Measurements from ENCODE around the gene ANXA4. TPM values are rescaled to one million over a fixed set of nuclear protein-coding genes. Genes with fewer than 3 reads are reported as not detected.

Gene ANXA4
- total and polyA plus RNA-seq, 2 experiments from 2014 or later, result 6.7 to 11.5 TPM

DNA sequence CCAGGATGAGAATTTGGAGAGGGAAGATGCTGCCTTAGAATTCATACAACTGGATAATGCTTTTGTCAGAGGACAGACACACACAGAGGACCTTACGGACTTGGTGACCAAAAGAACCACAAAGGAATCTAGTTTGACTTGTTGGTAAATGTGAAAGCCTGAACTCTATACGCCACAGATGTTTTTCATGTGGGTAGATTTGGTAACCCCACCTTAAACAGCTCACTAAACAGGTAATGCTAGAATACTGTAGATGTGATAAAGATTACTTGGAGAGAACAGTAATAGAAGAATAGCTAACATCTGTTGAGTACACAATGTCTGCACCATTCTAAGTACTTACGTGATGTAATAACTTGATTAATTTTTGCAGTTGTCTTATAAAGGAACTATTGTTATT lies 24.1 kb downstream of the ANXA4 start:
- Histone ChIP-seq H3K27ac (ENCODE audit: low read depth) (no peak overlapping the region), H3K4me3 (no peak overlapping the region), H3K4me2 (no peak overlapping the region), H3K4me1 (ENCODE audit: insufficient read depth) (peaks cover 9% of the 10 kb centered on the region; the same call in 1 of the 2 replicates), H4K20me1 (replicated peaks; ENCODE audit: insufficient read depth) (no peaks in the 10 kb centered on the region), H3K9me2 (ENCODE audit: insufficient read depth) (no peaks in the 10 kb centered on the region), H3K36me3 (ENCODE audit: insufficient read depth) (no peaks in the 10 kb centered on the region), H2AFZ (no peak overlapping the region), H3F3A (replicated peaks; ENCODE audit: low read depth) (no peaks in the 10 kb centered on the region), H3K27me3 (ENCODE audit: insufficient read depth) (no peaks in the 10 kb centered on the region), H3K79me2 (replicated peaks; ENCODE audit: insufficient read depth) (no peaks in the 10 kb centered on the region)
- H3K4me3 Mint-ChIP-seq, result no peak overlapping the region
- H3K27me3 Mint-ChIP-seq (ENCODE audit: insufficient read depth, low read depth, poor library complexity), result no peaks in the 10 kb centered on the region
- no peak for TF ChIP-seq CREB1 (CRISPR knock-in tag; IDR thresholded peaks at IDR 0.05; ENCODE audit: low read depth)
- TF ChIP-seq NANOG (IDR thresholded peaks at IDR 0.05; ENCODE audit: borderline replicate concordance), result no peak
- no peak for TF ChIP-seq STAT1 (IDR thresholded peaks at IDR 0.05; ENCODE audit: unreplicated experiment)
- no peak for TF ChIP-seq EZH2 (IDR thresholded peaks at IDR 0.05; ENCODE audit: low read depth, unreplicated experiment)
- TF ChIP-seq, protein P1, sequence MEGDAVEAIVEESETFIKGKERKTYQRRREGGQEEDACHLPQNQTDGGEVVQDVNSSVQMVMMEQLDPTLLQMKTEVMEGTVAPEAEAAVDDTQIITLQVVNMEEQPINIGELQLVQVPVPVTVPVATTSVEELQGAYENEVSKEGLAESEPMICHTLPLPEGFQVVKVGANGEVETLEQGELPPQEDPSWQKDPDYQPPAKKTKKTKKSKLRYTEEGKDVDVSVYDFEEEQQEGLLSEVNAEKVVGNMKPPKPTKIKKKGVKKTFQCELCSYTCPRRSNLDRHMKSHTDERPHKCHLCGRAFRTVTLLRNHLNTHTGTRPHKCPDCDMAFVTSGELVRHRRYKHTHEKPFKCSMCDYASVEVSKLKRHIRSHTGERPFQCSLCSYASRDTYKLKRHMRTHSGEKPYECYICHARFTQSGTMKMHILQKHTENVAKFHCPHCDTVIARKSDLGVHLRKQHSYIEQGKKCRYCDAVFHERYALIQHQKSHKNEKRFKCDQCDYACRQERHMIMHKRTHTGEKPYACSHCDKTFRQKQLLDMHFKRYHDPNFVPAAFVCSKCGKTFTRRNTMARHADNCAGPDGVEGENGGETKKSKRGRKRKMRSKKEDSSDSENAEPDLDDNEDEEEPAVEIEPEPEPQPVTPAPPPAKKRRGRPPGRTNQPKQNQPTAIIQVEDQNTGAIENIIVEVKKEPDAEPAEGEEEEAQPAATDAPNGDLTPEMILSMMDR (conservative IDR thresholded peaks at IDR 0.05; ENCODE audit: low read depth in 2 of 2), result no peak
- no peak for TF ChIP-seq ZNF114 (CRISPR knock-in tag; IDR thresholded peaks at IDR 0.05)
- TF ChIP-seq, protein P2, sequence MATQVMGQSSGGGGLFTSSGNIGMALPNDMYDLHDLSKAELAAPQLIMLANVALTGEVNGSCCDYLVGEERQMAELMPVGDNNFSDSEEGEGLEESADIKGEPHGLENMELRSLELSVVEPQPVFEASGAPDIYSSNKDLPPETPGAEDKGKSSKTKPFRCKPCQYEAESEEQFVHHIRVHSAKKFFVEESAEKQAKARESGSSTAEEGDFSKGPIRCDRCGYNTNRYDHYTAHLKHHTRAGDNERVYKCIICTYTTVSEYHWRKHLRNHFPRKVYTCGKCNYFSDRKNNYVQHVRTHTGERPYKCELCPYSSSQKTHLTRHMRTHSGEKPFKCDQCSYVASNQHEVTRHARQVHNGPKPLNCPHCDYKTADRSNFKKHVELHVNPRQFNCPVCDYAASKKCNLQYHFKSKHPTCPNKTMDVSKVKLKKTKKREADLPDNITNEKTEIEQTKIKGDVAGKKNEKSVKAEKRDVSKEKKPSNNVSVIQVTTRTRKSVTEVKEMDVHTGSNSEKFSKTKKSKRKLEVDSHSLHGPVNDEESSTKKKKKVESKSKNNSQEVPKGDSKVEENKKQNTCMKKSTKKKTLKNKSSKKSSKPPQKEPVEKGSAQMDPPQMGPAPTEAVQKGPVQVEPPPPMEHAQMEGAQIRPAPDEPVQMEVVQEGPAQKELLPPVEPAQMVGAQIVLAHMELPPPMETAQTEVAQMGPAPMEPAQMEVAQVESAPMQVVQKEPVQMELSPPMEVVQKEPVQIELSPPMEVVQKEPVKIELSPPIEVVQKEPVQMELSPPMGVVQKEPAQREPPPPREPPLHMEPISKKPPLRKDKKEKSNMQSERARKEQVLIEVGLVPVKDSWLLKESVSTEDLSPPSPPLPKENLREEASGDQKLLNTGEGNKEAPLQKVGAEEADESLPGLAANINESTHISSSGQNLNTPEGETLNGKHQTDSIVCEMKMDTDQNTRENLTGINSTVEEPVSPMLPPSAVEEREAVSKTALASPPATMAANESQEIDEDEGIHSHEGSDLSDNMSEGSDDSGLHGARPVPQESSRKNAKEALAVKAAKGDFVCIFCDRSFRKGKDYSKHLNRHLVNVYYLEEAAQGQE (IDR thresholded peaks at IDR 0.05; ENCODE audit: unreplicated experiment), result no peak
- no peak for TF ChIP-seq EZH2phosphoT487 (IDR thresholded peaks at IDR 0.05; ENCODE audit: unreplicated experiment)
- TF ChIP-seq JUNB (IDR thresholded peaks at IDR 0.05; ENCODE audit: unreplicated experiment), result no peak
- no peak for TF ChIP-seq ZNF331 (CRISPR knock-in tag; IDR thresholded peaks at IDR 0.05; ENCODE audit: low read depth)
- TF ChIP-seq, protein P3, sequence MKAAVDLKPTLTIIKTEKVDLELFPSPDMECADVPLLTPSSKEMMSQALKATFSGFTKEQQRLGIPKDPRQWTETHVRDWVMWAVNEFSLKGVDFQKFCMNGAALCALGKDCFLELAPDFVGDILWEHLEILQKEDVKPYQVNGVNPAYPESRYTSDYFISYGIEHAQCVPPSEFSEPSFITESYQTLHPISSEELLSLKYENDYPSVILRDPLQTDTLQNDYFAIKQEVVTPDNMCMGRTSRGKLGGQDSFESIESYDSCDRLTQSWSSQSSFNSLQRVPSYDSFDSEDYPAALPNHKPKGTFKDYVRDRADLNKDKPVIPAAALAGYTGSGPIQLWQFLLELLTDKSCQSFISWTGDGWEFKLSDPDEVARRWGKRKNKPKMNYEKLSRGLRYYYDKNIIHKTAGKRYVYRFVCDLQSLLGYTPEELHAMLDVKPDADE (IDR thresholded peaks at IDR 0.05), result no peak
- TF ChIP-seq, protein P4, sequence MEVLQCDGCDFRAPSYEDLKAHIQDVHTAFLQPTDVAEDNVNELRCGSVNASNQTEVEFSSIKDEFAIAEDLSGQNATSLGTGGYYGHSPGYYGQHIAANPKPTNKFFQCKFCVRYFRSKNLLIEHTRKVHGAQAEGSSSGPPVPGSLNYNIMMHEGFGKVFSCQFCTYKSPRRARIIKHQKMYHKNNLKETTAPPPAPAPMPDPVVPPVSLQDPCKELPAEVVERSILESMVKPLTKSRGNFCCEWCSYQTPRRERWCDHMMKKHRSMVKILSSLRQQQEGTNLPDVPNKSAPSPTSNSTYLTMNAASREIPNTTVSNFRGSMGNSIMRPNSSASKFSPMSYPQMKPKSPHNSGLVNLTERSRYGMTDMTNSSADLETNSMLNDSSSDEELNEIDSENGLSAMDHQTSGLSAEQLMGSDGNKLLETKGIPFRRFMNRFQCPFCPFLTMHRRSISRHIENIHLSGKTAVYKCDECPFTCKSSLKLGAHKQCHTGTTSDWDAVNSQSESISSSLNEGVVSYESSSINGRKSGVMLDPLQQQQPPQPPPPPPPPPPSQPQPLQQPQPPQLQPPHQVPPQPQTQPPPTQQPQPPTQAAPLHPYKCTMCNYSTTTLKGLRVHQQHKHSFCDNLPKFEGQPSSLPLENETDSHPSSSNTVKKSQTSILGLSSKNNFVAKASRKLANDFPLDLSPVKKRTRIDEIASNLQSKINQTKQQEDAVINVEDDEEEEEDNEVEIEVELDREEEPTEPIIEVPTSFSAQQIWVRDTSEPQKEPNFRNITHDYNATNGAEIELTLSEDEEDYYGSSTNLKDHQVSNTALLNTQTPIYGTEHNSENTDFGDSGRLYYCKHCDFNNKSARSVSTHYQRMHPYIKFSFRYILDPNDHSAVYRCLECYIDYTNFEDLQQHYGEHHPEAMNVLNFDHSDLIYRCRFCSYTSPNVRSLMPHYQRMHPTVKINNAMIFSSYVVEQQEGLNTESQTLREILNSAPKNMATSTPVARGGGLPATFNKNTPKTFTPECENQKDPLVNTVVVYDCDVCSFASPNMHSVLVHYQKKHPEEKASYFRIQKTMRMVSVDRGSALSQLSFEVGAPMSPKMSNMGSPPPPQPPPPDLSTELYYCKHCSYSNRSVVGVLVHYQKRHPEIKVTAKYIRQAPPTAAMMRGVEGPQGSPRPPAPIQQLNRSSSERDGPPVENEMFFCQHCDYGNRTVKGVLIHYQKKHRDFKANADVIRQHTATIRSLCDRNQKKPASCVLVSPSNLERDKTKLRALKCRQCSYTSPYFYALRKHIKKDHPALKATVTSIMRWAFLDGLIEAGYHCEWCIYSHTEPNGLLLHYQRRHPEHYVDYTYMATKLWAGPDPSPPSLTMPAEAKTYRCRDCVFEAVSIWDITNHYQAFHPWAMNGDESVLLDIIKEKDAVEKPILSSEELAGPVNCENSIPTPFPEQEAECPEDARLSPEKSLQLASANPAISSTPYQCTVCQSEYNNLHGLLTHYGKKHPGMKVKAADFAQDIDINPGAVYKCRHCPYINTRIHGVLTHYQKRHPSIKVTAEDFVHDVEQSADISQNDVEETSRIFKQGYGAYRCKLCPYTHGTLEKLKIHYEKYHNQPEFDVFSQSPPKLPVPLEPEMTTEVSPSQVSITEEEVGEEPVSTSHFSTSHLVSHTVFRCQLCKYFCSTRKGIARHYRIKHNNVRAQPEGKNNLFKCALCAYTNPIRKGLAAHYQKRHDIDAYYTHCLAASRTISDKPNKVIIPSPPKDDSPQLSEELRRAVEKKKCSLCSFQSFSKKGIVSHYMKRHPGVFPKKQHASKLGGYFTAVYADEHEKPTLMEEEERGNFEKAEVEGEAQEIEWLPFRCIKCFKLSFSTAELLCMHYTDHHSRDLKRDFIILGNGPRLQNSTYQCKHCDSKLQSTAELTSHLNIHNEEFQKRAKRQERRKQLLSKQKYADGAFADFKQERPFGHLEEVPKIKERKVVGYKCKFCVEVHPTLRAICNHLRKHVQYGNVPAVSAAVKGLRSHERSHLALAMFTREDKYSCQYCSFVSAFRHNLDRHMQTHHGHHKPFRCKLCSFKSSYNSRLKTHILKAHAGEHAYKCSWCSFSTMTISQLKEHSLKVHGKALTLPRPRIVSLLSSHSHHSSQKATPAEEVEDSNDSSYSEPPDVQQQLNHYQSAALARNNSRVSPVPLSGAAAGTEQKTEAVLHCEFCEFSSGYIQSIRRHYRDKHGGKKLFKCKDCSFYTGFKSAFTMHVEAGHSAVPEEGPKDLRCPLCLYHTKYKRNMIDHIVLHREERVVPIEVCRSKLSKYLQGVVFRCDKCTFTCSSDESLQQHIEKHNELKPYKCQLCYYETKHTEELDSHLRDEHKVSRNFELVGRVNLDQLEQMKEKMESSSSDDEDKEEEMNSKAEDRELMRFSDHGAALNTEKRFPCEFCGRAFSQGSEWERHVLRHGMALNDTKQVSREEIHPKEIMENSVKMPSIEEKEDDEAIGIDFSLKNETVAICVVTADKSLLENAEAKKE (CRISPR knock-in tag; IDR thresholded peaks at IDR 0.05), result no peak
- H3K4me1 Mint-ChIP-seq, result peaks cover 6% of the 10 kb centered on the region
- no peak for DNase-seq (ENCODE audit: low spot score)
- H3K36me3 Mint-ChIP-seq (ENCODE audit: low read depth), result no peaks in the 10 kb centered on the region
- no peak overlapping the region for H3K27ac Mint-ChIP-seq
- no peak for ATAC-seq
- no peaks in the 10 kb centered on the region for H3K9me3 Mint-ChIP-seq
